Stomach (tissue), 9 donors: ENCODE results near the gene AGT. TPM values are rescaled to one million over a fixed set of nuclear protein-coding genes. Genes with fewer than 3 reads are reported as not detected.

Source experiments
- DNase-seq, 2 donors: peaks; one replicate each; pipeline versions ENCODE4 v3.0.0 to v3.0.0-alpha.2; 2013 to 2019
- H3K27ac ChIP-seq, 5 donors: fragments of 200-600 bp in 4 of 5; sonication (generic) in 4 of 5; one replicate each; pipeline ENCODE4 v1.5.1; 2013 to 2019; ENCODE audit warnings: mild to moderate bottlenecking in 1 of 5, moderate library complexity in 1 of 5
- H3K27me3 ChIP-seq, 3 donors: fragments of 200-600 bp; sonication (generic); one replicate each; pipeline ENCODE4 v1.5.1; 2017 to 2019; ENCODE audit warnings: mixed run types in 1 of 3
- H3K36me3 ChIP-seq, 4 donors: fragments of 200-600 bp; sonication (generic); 1 replicate in 3 of 4; 2 replicates in 1 of 4; pipeline ENCODE4 v1.5.1; 2016 to 2019
- H3K4me1 ChIP-seq, 4 donors: fragments of 200-600 bp; sonication (generic); one replicate each; pipeline ENCODE4 v1.5.1; 2016 to 2019
- H3K4me3 ChIP-seq, 4 donors: fragments of 200-600 bp; sonication (generic) in 3 of 4; one replicate each; pipeline ENCODE4 v1.5.1; 2016 to 2019; ENCODE audit warnings: mild to moderate bottlenecking in 1 of 4
- H3K9me3 ChIP-seq, 4 donors: fragments of 200-600 bp; sonication (generic); one replicate each; pipeline ENCODE4 v1.5.1; 2016 to 2019
- EP300 ChIP-seq: sonication (generic); formaldehyde crosslinking; IDR thresholded peaks from one replicate; pipeline ENCODE4 v1.6.1; 2017; ENCODE audit warnings: antibody characterized with exemption
- POLR2A ChIP-seq, 4 donors: fragments of 450-650 bp; IDR thresholded peaks; one replicate each; pipeline ENCODE4 v1.6.1; 2016; ENCODE audit warnings: antibody characterized with exemption in 4 of 4, control low read depth in 2 of 4, mild to moderate bottlenecking in 1 of 4, moderate library complexity in 1 of 4
- POLR2AphosphoS5 ChIP-seq, 3 donors: sonication (generic); formaldehyde crosslinking; IDR thresholded peaks; one replicate each; pipeline ENCODE4 v1.6.1; 2016; ENCODE audit warnings: antibody characterized with exemption in 3 of 3
- WGBS, 5 donors: extraction: QIAGEN DNeasy Blood & Tissue Kit in 3 of 5; methylation state at CpG; one replicate each; pipeline versions ENCODE4 v1.1.5 to v1.1.7; 2013 to 2018; 5-methylcytosine and 5-hydroxymethylcytosine counted together
- intact Hi-C: fragments of 100-400 bp; cut with DNase I; formaldehyde crosslinking; loops from one replicate; pipeline ENCODE4 v1.15.1; 2023; ENCODE audit warnings: low total_unique reads
- polyA plus RNA-seq, 3 donors: library from polyadenylated mRNA; stranded (reverse); fragments of 200-250 nt; gene quantifications; one replicate each; pipeline ENCODE4 v1.2.3, GENCODE V29; 2013
- total RNA-seq, 5 donors: library from RNA; depleted of rRNA; stranded (reverse); fragments of >200 nt; gene quantifications; one replicate each; pipeline versions ENCODE4 v1.1.0 to v1.2.3, GENCODE V29; 2014 to 2016
- TF ChIP-seq, protein P1 (sequence below), 7 experiments: fragments of 450-650 bp in 4 of 7; fragments of 200-600 bp in 3 of 7; sonication (generic) in 3 of 7; IDR thresholded peaks; one replicate each; pipeline ENCODE4 v1.5.1; 2016 to 2019; ENCODE audit warnings: antibody characterized with exemption in 7 of 7, control low read depth in 2 of 7, mild to moderate bottlenecking in 1 of 7
- donor health status: healthy with polysubstance abuse.
- donor health status: Bipolar disorder and iron deficiency.
- donor health status: healthy.

AGT gene
- total and polyA plus RNA-seq, 8 donors: 0.29 to 9.9 (median 3.8) TPM; not detected in 2

DNA sequence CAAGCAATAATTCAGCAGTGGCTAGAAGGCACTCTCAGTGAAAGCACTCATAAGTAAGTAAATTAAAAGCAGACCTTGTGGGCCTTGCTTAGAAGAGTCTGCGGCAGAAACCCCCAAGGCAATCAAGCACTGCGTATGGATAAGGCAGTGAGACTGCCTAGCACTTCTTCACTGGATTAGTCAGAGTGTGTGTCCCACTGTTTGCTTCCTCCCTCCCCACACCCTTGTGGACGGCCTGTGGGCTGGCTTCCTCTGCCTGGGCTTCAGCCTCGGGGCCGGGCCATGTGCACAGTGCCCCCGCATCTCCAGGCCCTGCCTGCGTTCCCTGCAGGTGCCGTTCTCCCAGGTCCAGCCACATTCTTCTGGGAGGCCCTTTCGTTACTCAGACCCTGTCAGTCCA, 23.8 kb downstream of the AGT start:
- Histone ChIP-seq H3K4me1 (no peaks in the 10 kb centered on the region), H3K4me3 (no peak overlapping the region), H3K9me3 (no peaks in the 10 kb centered on the region), H3K27ac (no peak overlapping the region), H3K36me3 (peaks cover 63 to 99% (median 97%) of the 10 kb centered on the region in 4 donors), H3K27me3 (no peaks in the 10 kb centered on the region)
- 87 to 94% (median 90%) methylated on average over 9 of the region's 9 CpGs for WGBS, 5 donors
- TF ChIP-seq EP300 (no peak), POLR2AphosphoS5 (IDR thresholded peaks at IDR 0.05) (no peak), POLR2A (IDR thresholded peaks at IDR 0.05) (no peak)
- TF ChIP-seq, protein P1, sequence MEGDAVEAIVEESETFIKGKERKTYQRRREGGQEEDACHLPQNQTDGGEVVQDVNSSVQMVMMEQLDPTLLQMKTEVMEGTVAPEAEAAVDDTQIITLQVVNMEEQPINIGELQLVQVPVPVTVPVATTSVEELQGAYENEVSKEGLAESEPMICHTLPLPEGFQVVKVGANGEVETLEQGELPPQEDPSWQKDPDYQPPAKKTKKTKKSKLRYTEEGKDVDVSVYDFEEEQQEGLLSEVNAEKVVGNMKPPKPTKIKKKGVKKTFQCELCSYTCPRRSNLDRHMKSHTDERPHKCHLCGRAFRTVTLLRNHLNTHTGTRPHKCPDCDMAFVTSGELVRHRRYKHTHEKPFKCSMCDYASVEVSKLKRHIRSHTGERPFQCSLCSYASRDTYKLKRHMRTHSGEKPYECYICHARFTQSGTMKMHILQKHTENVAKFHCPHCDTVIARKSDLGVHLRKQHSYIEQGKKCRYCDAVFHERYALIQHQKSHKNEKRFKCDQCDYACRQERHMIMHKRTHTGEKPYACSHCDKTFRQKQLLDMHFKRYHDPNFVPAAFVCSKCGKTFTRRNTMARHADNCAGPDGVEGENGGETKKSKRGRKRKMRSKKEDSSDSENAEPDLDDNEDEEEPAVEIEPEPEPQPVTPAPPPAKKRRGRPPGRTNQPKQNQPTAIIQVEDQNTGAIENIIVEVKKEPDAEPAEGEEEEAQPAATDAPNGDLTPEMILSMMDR (IDR thresholded peaks at IDR 0.05): no peak
- intact Hi-C loops: no loop called here
- DNase-seq: no peak

DNA sequence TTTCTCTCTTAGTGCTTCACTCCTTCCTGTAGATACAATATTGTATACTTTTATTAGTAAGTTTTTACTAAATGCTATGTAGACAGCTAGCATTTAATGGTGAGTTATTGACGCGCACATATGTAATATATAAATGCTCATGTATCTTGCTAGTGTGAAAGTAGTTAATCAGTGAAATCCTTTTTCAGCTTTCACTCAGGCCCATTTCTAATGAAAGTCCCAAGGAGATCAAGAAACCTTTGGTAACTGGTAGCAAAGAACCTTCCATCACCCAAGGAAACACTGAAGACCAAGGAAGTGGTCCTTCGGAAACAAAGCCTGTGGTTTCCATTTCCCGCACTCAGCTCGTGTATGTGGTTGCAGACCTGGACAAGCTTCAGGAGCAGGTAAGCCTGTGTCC, 27.2 kb downstream of the AGT start:
- intact Hi-C loops: no loop called here
- Histone ChIP-seq H3K4me1 (peaks cover 0 to 24% (median 3%) of the 10 kb centered on the region in 4 donors), H3K36me3 (peaks cover 64 to 99% (median 95%) of the 10 kb centered on the region in 4 donors)

DNA sequence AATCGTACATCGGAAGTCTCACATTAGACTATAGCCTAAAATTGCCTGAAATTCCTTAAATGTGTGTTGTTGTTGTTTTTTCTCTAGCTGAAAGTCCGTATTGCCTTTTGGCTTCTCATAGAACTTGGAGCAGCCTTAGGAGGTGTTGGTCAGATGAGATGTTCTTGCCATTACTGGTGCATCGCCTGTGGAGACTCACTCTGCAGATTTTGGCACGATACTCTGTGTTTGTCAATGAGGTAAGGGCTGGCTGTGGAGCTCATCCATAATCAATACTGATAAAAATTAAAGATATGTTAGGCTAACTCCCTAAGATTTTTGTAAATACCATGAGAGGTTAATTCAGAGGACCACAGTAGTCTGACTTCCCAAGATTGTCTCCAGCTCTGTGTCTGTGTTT, 28.9 kb downstream of the AGT start:
- no peak overlapping the region for H3K4me3 ChIP-seq
- no peak for TF ChIP-seq POLR2A (IDR thresholded peaks at IDR 0.05)
- TF ChIP-seq, protein P1 (IDR thresholded peaks at IDR 0.05): no peak
- TF ChIP-seq POLR2AphosphoS5 (IDR thresholded peaks at IDR 0.05): no peak
- H3K9me3 ChIP-seq: no peaks in the 10 kb centered on the region
- 90 to 98% (median 94%) methylated on average over 5 of the region's 5 CpGs for WGBS, 5 donors
- no peak for DNase-seq
- peaks cover 53 to 98% (median 91%) of the 10 kb centered on the region in 4 donors for H3K36me3 ChIP-seq
- H3K27ac ChIP-seq: no peak overlapping the region
- H3K27me3 ChIP-seq: no peaks in the 10 kb centered on the region
- H3K4me1 ChIP-seq: peaks cover 0 to 29% (median 8%) of the 10 kb centered on the region in 4 donors
- intact Hi-C loops: no loop called here

More for the DNA sequence above, 27.2 kb downstream of the AGT start:
- DNase-seq: no peak
- H3K4me3 ChIP-seq: no peak overlapping the region
- H3K9me3 ChIP-seq: no peaks in the 10 kb centered on the region
- no peak overlapping the region for H3K27ac ChIP-seq
- H3K27me3 ChIP-seq: no peaks in the 10 kb centered on the region
- TF ChIP-seq POLR2A (IDR thresholded peaks at IDR 0.05): no peak
- WGBS, 5 donors: 74 to 92% (median 85%) methylated on average over 5 of the region's 5 CpGs

DNA sequence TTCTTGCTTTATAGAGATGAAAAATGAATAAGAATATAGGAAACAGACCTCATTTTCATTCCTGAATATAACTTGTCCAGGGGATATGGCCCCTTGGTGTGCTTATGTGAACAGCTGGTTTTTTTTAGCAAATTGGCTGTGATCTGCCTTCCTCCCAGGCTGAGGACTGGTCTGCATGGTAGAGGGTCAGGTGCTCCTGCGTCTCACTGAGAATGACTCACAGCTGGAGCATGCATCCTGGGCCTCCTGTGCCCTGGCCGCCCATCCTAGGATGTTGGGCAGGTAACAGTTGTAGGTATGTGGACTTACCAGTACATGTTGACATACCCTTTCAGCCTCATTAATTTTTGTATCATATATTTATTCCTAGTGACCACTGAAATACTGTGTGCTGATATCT, 29.8 kb downstream of the AGT start:
- peaks cover 0 to 29% (median 8%) of the 10 kb centered on the region in 4 donors for H3K4me1 ChIP-seq
- no peaks in the 10 kb centered on the region for H3K27me3 ChIP-seq
- H3K27ac ChIP-seq: no peak overlapping the region
- no peak overlapping the region for H3K4me3 ChIP-seq
- DNase-seq: no peak
- H3K9me3 ChIP-seq: no peaks in the 10 kb centered on the region
- H3K36me3 ChIP-seq: peaks cover 52 to 98% (median 91%) of the 10 kb centered on the region in 4 donors
- WGBS, 5 donors: 77 to 100% (median 94%) methylated on average over 2 of the region's 2 CpGs
- intact Hi-C loops: no loop called here
- TF ChIP-seq, protein P1 (IDR thresholded peaks at IDR 0.05): no peak
- TF ChIP-seq EP300 (no peak), POLR2AphosphoS5 (IDR thresholded peaks at IDR 0.05) (no peak), POLR2A (IDR thresholded peaks at IDR 0.05) (no peak)

DNA sequence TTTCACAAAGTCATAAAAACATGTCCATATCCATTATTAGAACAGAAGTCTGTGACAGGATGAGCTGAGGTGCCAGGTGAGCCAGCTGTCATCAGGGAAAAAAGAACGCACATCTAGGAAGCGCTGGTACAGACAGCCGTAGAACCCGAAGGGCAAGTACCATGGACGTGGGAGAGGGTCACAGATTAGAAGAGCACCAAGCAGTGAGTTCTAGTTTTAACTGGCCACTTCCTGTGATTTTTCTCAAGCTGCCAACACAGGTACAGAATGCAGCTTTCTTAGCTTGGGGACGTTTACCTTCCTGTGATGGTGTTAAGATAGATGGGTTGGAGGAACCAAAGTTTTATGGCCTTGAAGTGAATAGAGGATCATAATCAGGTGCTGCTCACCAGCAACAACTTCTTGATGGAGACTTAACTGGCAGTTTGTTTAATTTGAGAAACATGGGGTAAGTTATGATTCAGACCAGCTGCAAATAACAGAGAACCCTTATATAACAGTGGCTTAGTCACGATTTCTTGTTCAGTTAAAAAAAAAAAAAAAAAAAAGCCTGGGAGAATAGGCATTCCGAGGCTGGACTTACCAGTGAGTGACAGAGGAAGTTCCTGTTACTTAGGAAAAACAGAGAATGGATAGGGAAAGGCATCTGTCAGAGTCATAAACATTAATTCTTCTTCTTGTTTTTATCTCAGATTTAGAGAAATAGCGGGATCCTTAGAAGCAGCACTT, 30.9 kb downstream of the AGT start:
- Histone ChIP-seq H3K4me1 (peaks cover 0 to 29% (median 8%) of the 10 kb centered on the region in 4 donors), H3K27ac (no peak overlapping the region), H3K27me3 (no peaks in the 10 kb centered on the region), H3K9me3 (no peaks in the 10 kb centered on the region), H3K36me3 (peaks cover 46 to 98% (median 91%) of the 10 kb centered on the region in 4 donors), H3K4me3 (no peak overlapping the region)
- TF ChIP-seq POLR2AphosphoS5 (IDR thresholded peaks at IDR 0.05): no peak
- intact Hi-C loops: no loop called here
- no peak for DNase-seq
- WGBS, 5 donors: 78 to 85% (median 80%) methylated on average over 9 of the region's 9 CpGs
